GM12865 (cell line): ENCODE data around the gene GTF3C1.

Experiments
- DNase-seq: peaks from one replicate; pipeline ENCODE4 v3.0.0; 2010; ENCODE audit warnings: low read depth
- H3K4me3 ChIP-seq: 2 replicates; pipeline ENCODE4 v1.5.1; 2011; ENCODE audit warnings: mild to moderate bottlenecking, low read depth, low read length, control low read depth
- CTCF ChIP-seq: IDR thresholded peaks from 2 replicates; pipeline ENCODE4 v1.5.1; 2011; ENCODE audit warnings: low read length, control low read depth, low read depth, inconsistent platforms; ENCODE audit not compliant: insufficient read depth; ENCODE audit errors: missing control alignments

Gene GTF3C1

GRCh38 chr16:27595475-27595874, 45.8 kb upstream of the GTF3C1 start:
- H3K4me3 ChIP-seq, result no peak overlapping the region
- DNase-seq, result no peak
- no peak for TF ChIP-seq CTCF

- no peak for DNase-seq
- TF ChIP-seq CTCF, result no peak
- no peak overlapping the region for H3K4me3 ChIP-seq
Measured at GRCh38 chr16:27591837-27592236, 42.1 kb upstream of the GTF3C1 start.

GRCh38 chr16:27588057-27588456, 38.3 kb upstream of the GTF3C1 start:
- DNase-seq, result no peak
- H3K4me3 ChIP-seq, result no peak overlapping the region
- no peak for TF ChIP-seq CTCF

GRCh38 chr16:27586711-27587110, 37.0 kb upstream of the GTF3C1 start:
- no peak for TF ChIP-seq CTCF
- no peak overlapping the region for H3K4me3 ChIP-seq

GRCh38 chr16:27585200-27585599, 35.5 kb upstream of the GTF3C1 start:
- no peak overlapping the region for H3K4me3 ChIP-seq
- DNase-seq, result no peak
- no peak for TF ChIP-seq CTCF

More at GRCh38 chr16:27586711-27587110, 37.0 kb upstream of the GTF3C1 start:
- no peak for DNase-seq

GRCh38 chr16:27583634-27584033, 33.9 kb upstream of the GTF3C1 start:
- DNase-seq, result no peak
- no peak overlapping the region for H3K4me3 ChIP-seq
- TF ChIP-seq CTCF, result no peak

GRCh38 chr16:27582883-27583282, 33.2 kb upstream of the GTF3C1 start:
- no peak for TF ChIP-seq CTCF
- DNase-seq, result no peak
- no peak overlapping the region for H3K4me3 ChIP-seq
